ENCODE results near the gene SBNO1.

DNA sequence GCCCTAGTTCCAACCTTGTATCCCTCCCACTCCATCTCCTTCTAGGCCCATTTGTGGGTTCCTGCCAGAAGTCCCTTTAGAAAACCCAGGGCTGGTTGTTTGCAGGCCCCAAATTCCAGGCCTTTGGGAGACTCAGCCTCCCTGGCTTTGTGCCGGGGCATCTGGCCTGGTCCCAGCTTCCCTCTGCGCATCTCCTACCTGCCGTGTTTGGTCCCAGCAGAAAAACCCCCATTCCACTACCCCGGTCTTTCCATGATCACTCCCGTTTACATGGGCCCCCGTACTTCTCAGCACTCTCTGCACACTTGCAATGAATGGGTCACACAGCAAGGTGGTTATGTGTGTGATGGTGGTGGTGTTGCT lies 34.6 kb upstream of the SBNO1 start:
- TF ChIP-seq, protein P1, sequence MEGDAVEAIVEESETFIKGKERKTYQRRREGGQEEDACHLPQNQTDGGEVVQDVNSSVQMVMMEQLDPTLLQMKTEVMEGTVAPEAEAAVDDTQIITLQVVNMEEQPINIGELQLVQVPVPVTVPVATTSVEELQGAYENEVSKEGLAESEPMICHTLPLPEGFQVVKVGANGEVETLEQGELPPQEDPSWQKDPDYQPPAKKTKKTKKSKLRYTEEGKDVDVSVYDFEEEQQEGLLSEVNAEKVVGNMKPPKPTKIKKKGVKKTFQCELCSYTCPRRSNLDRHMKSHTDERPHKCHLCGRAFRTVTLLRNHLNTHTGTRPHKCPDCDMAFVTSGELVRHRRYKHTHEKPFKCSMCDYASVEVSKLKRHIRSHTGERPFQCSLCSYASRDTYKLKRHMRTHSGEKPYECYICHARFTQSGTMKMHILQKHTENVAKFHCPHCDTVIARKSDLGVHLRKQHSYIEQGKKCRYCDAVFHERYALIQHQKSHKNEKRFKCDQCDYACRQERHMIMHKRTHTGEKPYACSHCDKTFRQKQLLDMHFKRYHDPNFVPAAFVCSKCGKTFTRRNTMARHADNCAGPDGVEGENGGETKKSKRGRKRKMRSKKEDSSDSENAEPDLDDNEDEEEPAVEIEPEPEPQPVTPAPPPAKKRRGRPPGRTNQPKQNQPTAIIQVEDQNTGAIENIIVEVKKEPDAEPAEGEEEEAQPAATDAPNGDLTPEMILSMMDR (conservative IDR thresholded peaks at IDR 0.05 in 1 of 2, IDR thresholded peaks at IDR 0.05 in 1 of 2; ENCODE audit: extremely low read depth in 1 of 2, insufficient read depth in 1 of 2, low read depth in 1 of 2, low read length in 2 of 2), result no peak
- no peak for TF ChIP-seq EZH2 (IDR thresholded peaks at IDR 0.05; ENCODE audit: borderline replicate concordance, low read length)
